Measurements from ENCODE around the gene NANOG. TPM values are rescaled to one million over a fixed set of nuclear protein-coding genes. Genes with fewer than 3 reads are reported as not detected.
"Not testable (repeated sequence)": the region's sequence is repeated elsewhere in the genome, so short reads cannot be mapped to it uniquely, and the experiment has no call there.

Gene NANOG
- total RNA-seq, 6 donors from 2014 or later, result 0.37 to 0.54 TPM; not detected in 4

GRCh38 chr12:7797698-7798398 is 8.6 kb downstream of the NANOG start:
- no peaks in the 10 kb centered on the region for H3K36me3 ChIP-seq
- no peak overlapping the region for H3K4me3 ChIP-seq
- ATAC-seq (ENCODE audit: low FRiP score in 2 of 2) (no peak), DNase-seq (peak in 1 of 2 donors; percentile 42)
- WGBS, 2 donors, result 68 to 77% methylated on average over 10 to 12 of the region's 12 CpGs
- no peaks in the 10 kb centered on the region for H3K27me3 ChIP-seq
- no peaks in the 10 kb centered on the region for H3K4me1 ChIP-seq
- TF ChIP-seq POLR2AphosphoS5 (IDR thresholded peaks at IDR 0.05), result no peak
- TF ChIP-seq EP300 (IDR thresholded peaks at IDR 0.05), result no peak
- TF ChIP-seq POLR2A (IDR thresholded peaks at IDR 0.05), result no peak
- no peak for TF ChIP-seq CTCF (IDR thresholded peaks at IDR 0.05)
- H3K9me3 ChIP-seq, result no peaks in the 10 kb centered on the region
- no peak overlapping the region for H3K27ac ChIP-seq

GRCh38 chr12:7798750-7799308 is 9.6 kb downstream of the NANOG start:
- WGBS, 2 donors, result 23 to 72% methylated on average over 1 to 3 of the region's 4 CpGs
- not testable (repeated sequence) for H3K27ac ChIP-seq; H3K36me3 ChIP-seq; DNase-seq; H3K4me3 ChIP-seq; H3K9me3 ChIP-seq; H3K27me3 ChIP-seq; H3K4me1 ChIP-seq; ATAC-seq (ENCODE audit: low FRiP score in 2 of 2)

GRCh38 chr12:7801460-7801859 is 12.3 kb downstream of the NANOG start:
- ATAC-seq (ENCODE audit: low FRiP score in 2 of 2) (no peak), DNase-seq (no peak)
- Histone ChIP-seq H3K4me3 (no peak overlapping the region), H3K36me3 (no peaks in the 10 kb centered on the region), H3K4me1 (no peaks in the 10 kb centered on the region), H3K27ac (no peak overlapping the region), H3K27me3 (no peaks in the 10 kb centered on the region), H3K9me3 (no peaks in the 10 kb centered on the region)
- no peak for TF ChIP-seq EP300 (IDR thresholded peaks at IDR 0.05)
- no peak for TF ChIP-seq POLR2AphosphoS5 (IDR thresholded peaks at IDR 0.05)
- TF ChIP-seq CTCF (IDR thresholded peaks at IDR 0.05), result no peak
- TF ChIP-seq POLR2A (IDR thresholded peaks at IDR 0.05), result no peak
- 51 to 66% methylated on average over 4 of the region's 4 CpGs for WGBS, 2 donors

- not testable (repeated sequence) for DNase-seq; ATAC-seq (ENCODE audit: low FRiP score in 2 of 2)
- WGBS, 2 donors, result 67 to 70% methylated on average over 6 of the region's 6 CpGs
Observed at GRCh38 chr12:7806319-7806718, 17.1 kb downstream of the NANOG start.

GRCh38 chr12:7806863-7807487 is 17.8 kb downstream of the NANOG start:
- Histone ChIP-seq H3K9me3 (no peaks in the 10 kb centered on the region), H3K4me3 (no peak overlapping the region), H3K4me1 (no peaks in the 10 kb centered on the region), H3K27me3 (no peaks in the 10 kb centered on the region), H3K27ac (no peak overlapping the region), H3K36me3 (no peaks in the 10 kb centered on the region)
- WGBS, 2 donors, result 0 to 3% methylated on average over 2 of the region's 2 CpGs
- no peak for TF ChIP-seq EP300 (IDR thresholded peaks at IDR 0.05)
- peak; percentile 43 to 81 (median 66) for TF ChIP-seq CTCF (IDR thresholded peaks at IDR 0.05)
- peak in 1 of 2 donors; percentile 62 for DNase-seq
- ATAC-seq (ENCODE audit: low FRiP score in 2 of 2), result peak; percentile 70 to 92

More at GRCh38 chr12:7806319-7806718, 17.1 kb downstream of the NANOG start:
- H3K36me3 ChIP-seq, H3K4me1 ChIP-seq, H3K9me3 ChIP-seq, H3K27me3 ChIP-seq, H3K27ac ChIP-seq, H3K4me3 ChIP-seq: not testable (repeated sequence)

- not testable (repeated sequence) for H3K27me3 ChIP-seq, DNase-seq, H3K36me3 ChIP-seq, H3K27ac ChIP-seq, H3K4me3 ChIP-seq, H3K4me1 ChIP-seq, H3K9me3 ChIP-seq
- WGBS, 2 donors, result 61 to 72% methylated on average over 4 of the region's 4 CpGs
- ATAC-seq (ENCODE audit: low FRiP score in 2 of 2), result peak in 1 of 2 donors; percentile 43
Observed at GRCh38 chr12:7825754-7826153, 36.6 kb downstream of the NANOG start.

GRCh38 chr12:7829737-7830136 is 40.5 kb downstream of the NANOG start:
- H3K4me3 ChIP-seq; H3K27ac ChIP-seq; H3K36me3 ChIP-seq; H3K4me1 ChIP-seq; ATAC-seq (ENCODE audit: low FRiP score in 2 of 2); H3K27me3 ChIP-seq; H3K9me3 ChIP-seq; DNase-seq: not testable (repeated sequence)
- 92 to 99% methylated on average over 4 of the region's 4 CpGs for WGBS, 2 donors

Measured in upper lobe of left lung (tissue), 6 donors.